Amniotic epithelial cell (primary cell): ENCODE data around the gene RHOT2.

Source experiments
- DNase-seq: peaks from one replicate; pipeline ENCODE4 v3.0.0-alpha.2; 2010; ENCODE audit warnings: low read depth

RHOT2 gene

GRCh38 chr16:647173-647902 lies 20.6 kb upstream of the RHOT2 start:
- no peak for DNase-seq

- peak; percentile 19 for DNase-seq
These were observed 19.7 kb upstream of the RHOT2 start for GRCh38 chr16:648071-648780.

DNA sequence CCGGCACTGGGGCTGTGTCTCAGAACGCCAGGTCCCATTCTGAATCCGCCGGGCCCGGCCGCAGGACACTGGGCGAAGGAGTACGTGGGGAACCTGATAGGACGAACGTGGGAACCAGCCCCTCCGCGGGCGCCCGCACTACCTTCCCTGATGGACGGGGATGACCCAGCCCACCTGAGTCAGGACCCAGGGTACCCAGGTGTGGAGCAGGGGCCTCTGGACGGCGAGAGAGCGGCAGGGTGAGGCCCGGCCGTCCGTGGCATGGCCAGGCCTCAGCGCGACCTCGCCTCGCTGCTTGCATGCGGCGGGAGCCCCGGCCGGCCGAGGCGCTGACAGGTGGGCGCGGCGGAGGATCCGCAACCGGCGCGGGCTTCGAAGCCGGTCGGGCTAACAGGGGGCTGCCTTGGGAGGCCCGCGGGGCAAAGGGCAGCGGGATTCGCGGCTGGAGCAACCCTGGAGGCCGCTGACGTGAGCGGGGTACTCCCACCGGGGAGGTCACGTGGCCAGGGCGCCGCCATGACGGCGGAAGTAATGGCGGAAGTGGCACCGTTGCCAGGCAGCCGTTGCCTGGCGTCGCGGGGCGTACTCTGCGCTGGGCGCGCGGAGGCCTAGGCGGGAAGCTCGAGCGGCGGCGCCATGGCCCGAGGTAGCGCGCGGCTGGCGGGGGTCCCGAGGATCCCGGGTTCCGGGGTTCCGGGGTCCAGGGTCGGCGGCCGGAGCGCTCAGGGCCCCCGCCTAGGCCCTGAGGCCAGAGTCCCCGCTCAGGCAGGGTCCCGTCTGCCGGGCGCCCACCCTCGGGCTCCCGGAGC lies 18.9 kb upstream of the RHOT2 start, which contains the start of gene WDR90:
Gene WDR90 (plus strand): TSS at position 585 of the 809 bp plus-strand sequence. CDS start 52 bp downstream, at position 637.
- DNase-seq = peak; percentile 86

- no peak for DNase-seq
These were observed 18.3 kb upstream of the RHOT2 start for GRCh38 chr16:649631-650030.

- DNase-seq = no peak
These were observed 16.1 kb upstream of the RHOT2 start for GRCh38 chr16:651844-652243.

GRCh38 chr16:652454-653305 lies 15.3 kb upstream of the RHOT2 start:
- no peak for DNase-seq

DNA sequence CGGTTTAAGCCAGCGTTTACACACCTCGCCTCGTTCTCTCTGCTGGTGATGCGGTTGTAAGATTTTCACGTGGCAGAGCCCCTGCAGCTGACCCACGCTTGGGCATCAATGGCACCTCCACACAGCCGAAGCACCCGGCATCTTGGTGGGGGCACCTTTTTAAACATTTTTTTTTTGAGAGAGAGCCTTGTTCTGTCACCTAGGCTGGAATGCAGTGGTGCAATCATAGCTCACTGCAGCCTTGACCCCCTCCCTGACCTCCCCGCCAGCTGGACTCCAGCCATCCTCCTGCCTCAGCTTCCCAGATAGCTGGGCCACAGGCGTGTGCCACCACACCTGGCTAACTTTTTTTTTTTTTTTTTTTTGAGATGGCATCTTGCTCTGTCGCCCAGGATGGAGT lies 13.9 kb upstream of the RHOT2 start:
- no peak for DNase-seq

DNA sequence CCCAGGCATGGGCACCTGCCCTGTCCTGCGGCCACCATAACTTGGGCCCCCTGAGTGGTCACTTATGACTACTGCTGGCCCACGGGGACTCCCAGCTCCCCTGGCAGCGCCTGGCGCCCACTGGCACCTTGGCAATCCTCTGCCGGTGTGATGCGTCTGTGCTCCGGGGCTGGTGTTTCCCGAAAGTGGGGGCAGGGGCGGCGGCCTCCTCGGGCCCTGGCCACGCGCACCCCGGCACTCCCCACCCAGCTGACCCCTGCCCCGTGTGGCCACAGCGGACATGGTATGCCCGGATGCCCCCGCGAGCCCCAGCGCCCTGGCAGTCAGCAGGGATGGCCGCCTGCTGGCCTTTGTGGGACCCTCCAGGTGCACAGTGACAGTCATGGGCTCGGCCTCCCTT lies 10.4 kb upstream of the RHOT2 start:
- DNase-seq = no peak

- DNase-seq = no peak
These were observed 9.0 kb upstream of the RHOT2 start for GRCh38 chr16:658679-659571.

DNA sequence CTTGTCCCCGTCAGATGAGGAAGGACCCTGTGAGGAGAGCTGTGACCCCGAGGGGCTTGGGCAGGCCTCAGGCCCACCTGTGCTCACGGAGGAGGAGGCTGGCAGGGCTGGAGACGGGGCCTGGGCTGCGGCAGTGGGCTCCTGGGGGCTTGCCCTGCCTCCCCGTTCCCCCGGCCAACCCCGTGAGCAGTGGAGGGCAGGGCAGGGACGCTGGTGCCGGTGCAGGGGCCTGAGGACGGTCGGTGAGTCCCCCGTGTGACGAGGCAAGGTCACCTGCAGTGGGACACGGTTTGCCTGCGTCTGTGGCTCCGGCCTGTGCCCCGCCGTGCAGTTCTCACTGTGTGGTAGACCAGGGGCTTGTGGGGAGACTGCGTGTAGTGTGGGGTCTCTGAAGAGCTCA lies 8.3 kb upstream of the RHOT2 start:
- no peak for DNase-seq

DNA sequence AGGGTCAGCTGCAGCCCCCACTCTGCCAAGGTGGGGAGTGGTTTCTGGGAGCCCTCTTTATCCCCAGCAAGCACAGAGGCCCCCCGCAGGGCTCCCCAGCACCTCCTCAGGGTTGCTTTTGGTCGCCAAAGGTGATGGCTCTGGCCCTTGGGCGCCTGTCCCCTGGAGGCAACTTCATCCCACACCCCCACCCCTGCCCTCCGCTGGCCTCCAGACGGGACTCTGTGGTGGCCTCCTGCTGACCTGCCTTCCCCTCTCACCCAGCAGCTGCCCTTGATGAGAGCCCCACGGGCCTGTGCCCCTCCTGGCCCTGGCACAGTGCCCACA lies 7.8 kb upstream of the RHOT2 start:
- no peak for DNase-seq

- peak; percentile 80 for DNase-seq
These were observed 7.3 kb upstream of the RHOT2 start for GRCh38 chr16:660459-661183.

- DNase-seq = no peak
These were observed 6.6 kb upstream of the RHOT2 start for GRCh38 chr16:661184-661821.

- no peak for DNase-seq
These were observed 5.8 kb upstream of the RHOT2 start for GRCh38 chr16:662095-662494.

- no peak for DNase-seq
These were observed 5.3 kb upstream of the RHOT2 start for GRCh38 chr16:662597-662996.

DNA sequence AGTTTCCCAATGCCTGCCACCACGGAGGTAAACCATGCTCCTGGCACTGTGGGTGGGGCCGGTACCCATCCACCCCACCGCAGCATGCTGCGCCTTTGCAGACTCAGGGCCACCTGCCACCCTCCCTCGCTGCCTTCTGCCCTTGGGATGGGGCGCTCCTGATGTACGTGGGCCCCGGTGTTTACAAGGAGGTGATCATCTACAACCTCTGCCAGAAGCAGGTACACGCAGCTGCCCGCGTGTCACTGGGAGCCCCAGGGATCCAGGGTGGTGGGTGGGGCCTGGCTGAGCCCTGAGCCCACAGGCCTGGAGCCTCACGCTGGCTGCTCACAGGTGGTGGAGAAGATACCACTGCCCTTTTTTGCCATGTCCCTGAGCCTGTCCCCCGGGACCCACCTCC lies 1.4 kb upstream of the RHOT2 start:
- DNase-seq = no peak

GRCh38 chr16:667113-667779 lies 686 bp upstream of the RHOT2 start:
- no peak for DNase-seq

DNA sequence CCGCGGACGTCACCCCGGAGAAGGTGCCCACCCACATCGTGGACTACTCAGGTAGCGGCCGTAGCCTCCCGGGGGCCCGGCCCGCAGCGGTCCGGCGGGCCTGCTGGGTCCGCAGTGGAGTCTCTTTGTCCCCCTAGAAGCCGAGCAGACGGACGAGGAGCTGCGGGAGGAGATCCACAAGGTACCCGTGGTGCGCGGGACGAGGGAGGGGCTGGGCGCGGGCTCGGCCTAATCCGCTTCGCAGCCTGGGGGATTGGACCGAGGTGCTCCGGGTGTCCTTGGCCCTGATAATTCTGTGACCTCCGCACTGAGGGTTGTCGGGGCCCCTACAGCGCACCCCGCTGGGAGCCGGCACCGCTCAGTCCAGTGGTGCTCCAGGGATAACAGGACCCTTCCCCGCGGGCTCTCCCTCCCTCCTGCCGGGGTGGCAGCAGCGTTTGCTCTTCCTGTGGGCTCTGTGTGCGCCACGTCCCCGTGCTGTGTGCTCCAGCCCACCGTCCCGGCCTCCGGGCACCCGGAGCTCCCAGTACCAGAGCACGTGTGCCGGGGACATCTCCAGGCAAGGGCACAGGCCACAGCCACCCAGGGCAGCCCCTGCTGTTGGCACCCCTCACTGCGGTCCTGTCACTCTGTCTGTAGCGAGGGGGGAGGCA lies 713 bp downstream of the RHOT2 start:
- DNase-seq = no peak

DNA sequence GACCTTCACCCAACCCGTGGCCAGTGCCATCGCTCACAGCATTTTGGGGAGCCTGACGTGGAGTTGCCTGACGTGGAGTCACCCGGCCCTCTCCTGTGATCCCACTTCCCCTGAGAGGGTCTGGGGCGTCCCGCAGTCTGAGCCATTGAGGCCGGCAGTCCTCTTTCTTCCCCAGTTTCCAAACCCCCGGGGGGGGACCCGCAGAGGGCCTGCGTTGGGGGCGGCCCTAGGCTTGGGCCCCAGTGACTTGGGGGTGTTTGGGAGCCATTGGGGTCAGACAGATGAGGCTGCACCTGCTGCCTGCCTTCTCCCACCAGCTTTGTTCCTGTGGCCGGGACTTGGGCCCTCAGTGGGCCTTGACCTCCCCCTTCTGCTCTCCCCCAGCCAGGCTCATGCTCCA lies 1.7 kb downstream of the RHOT2 start:
- DNase-seq = no peak
